Raji (cell line): ENCODE results near the gene SARDH.

Experiments
- POLR2A ChIP-seq: IDR thresholded peaks from 2 replicates; pipeline ENCODE4 v1.6.1; 2011; ENCODE audit warnings: low read depth, low read length, control low read depth; ENCODE audit not compliant: insufficient read depth

The SARDH gene

GRCh38 chr9:133737774-133738639 is at the start of gene SARDH:
Gene SARDH (minus strand): TSS chr9:133738352. CDS start chr9:133734173, 4,179 bp downstream.
- TF ChIP-seq POLR2A, result no peak

- TF ChIP-seq POLR2A, result no peak
These were observed 49.5 kb upstream of the SARDH start for GRCh38 chr9:133787754-133788025.

- no peak for TF ChIP-seq POLR2A
These were observed 49.0 kb upstream of the SARDH start for GRCh38 chr9:133786907-133787753.

- TF ChIP-seq POLR2A, result no peak
These were observed 48.2 kb upstream of the SARDH start for GRCh38 chr9:133786371-133786753.

GRCh38 chr9:133785753-133786370 is 47.7 kb upstream of the SARDH start:
- no peak for TF ChIP-seq POLR2A

GRCh38 chr9:133784731-133785561 is 46.8 kb upstream of the SARDH start:
- no peak for TF ChIP-seq POLR2A

- no peak for TF ChIP-seq POLR2A
These were observed 45.2 kb upstream of the SARDH start for GRCh38 chr9:133783331-133783731.

GRCh38 chr9:133782157-133783130 is 44.3 kb upstream of the SARDH start:
- TF ChIP-seq POLR2A, result no peak

- TF ChIP-seq POLR2A, result no peak
These were observed 43.6 kb upstream of the SARDH start for GRCh38 chr9:133781828-133782135.

- no peak for TF ChIP-seq POLR2A
These were observed 43.0 kb upstream of the SARDH start for GRCh38 chr9:133780962-133781827.

- no peak for TF ChIP-seq POLR2A
These were observed 42.3 kb upstream of the SARDH start for GRCh38 chr9:133780404-133780945.

- no peak for TF ChIP-seq POLR2A
These were observed 41.6 kb upstream of the SARDH start for GRCh38 chr9:133779516-133780403.
